Upper lobe of left lung (tissue), 4 donors: ENCODE measurements around the gene NPC1L1.

ENCODE experiments used
- CTCF ChIP-seq, 6 experiments: fragments of 450-650 bp in 4 of 6; fragments of 200-600 bp in 2 of 6; sonication (generic) in 2 of 6; IDR thresholded peaks; one replicate each; pipeline ENCODE4 v1.5.1; 2016 to 2019; ENCODE audit warnings: antibody characterized with exemption in 6 of 6
- EP300 ChIP-seq, 4 donors: sonication (generic); formaldehyde crosslinking; IDR thresholded peaks; one replicate each; pipeline ENCODE4 v1.5.1; 2017; ENCODE audit warnings: antibody characterized with exemption in 4 of 4, control low read depth in 2 of 4
- POLR2A ChIP-seq, 4 donors: fragments of 450-650 bp; IDR thresholded peaks; one replicate each; pipeline ENCODE4 v1.5.1; 2016 to 2017; ENCODE audit warnings: antibody characterized with exemption in 4 of 4, mild to moderate bottlenecking in 2 of 4
- POLR2AphosphoS5 ChIP-seq, 2 donors: sonication (generic); formaldehyde crosslinking; IDR thresholded peaks; one replicate each; pipeline ENCODE4 v1.5.1; 2017; ENCODE audit warnings: antibody characterized with exemption in 2 of 2

- TF ChIP-seq CTCF (IDR thresholded peaks at IDR 0.05) (no peak), POLR2A (IDR thresholded peaks at IDR 0.05) (no peak), POLR2AphosphoS5 (IDR thresholded peaks at IDR 0.05) (no peak), EP300 (IDR thresholded peaks at IDR 0.05) (no peak)
These were observed 49.9 kb downstream of the NPC1L1 start for GRCh38 chr7:44491229-44491628.
